T follicular helper cell (primary cell): ENCODE results near the gene DIAPH3.

Experiments used
- DNase-seq: peaks from one replicate; pipeline ENCODE4 v3.0.0-alpha.2; 2020; ENCODE audit warnings: low read depth

The DIAPH3 gene

GRCh38 chr13:59963383-59963782, 200.3 kb downstream of the DIAPH3 start:
- no peak for DNase-seq

GRCh38 chr13:59962343-59962742, 201.4 kb downstream of the DIAPH3 start:
- DNase-seq, result no peak

GRCh38 chr13:59960683-59961082, 203.0 kb downstream of the DIAPH3 start:
- DNase-seq, result no peak

GRCh38 chr13:59957438-59957837, 206.3 kb downstream of the DIAPH3 start:
- DNase-seq, result no peak

- DNase-seq, result no peak
These were observed 209.1 kb downstream of the DIAPH3 start for GRCh38 chr13:59954601-59955000.

GRCh38 chr13:59951011-59951410, 212.7 kb downstream of the DIAPH3 start:
- no peak for DNase-seq

- DNase-seq, result no peak
These were observed 213.5 kb downstream of the DIAPH3 start for GRCh38 chr13:59950266-59950665.

- no peak for DNase-seq
These were observed 215.0 kb downstream of the DIAPH3 start for GRCh38 chr13:59948686-59949085.

GRCh38 chr13:59946944-59947343, 216.8 kb downstream of the DIAPH3 start:
- DNase-seq, result no peak

GRCh38 chr13:59931621-59932020, 232.1 kb downstream of the DIAPH3 start:
- no peak for DNase-seq

- no peak for DNase-seq
These were observed 239.5 kb downstream of the DIAPH3 start for GRCh38 chr13:59924256-59924655.

- no peak for DNase-seq
These were observed 248.5 kb downstream of the DIAPH3 start for GRCh38 chr13:59915252-59915651.

- no peak for DNase-seq
These were observed 249.2 kb downstream of the DIAPH3 start for GRCh38 chr13:59914556-59914955.

- DNase-seq, result no peak
These were observed 257.2 kb downstream of the DIAPH3 start for GRCh38 chr13:59906413-59907049.

- no peak for DNase-seq
These were observed 262.5 kb downstream of the DIAPH3 start for GRCh38 chr13:59901191-59901590.

GRCh38 chr13:59898066-59898465, 265.7 kb downstream of the DIAPH3 start:
- no peak for DNase-seq

- DNase-seq, result no peak
These were observed 270.5 kb downstream of the DIAPH3 start for GRCh38 chr13:59893266-59893665.

- no peak for DNase-seq
These were observed 272.7 kb downstream of the DIAPH3 start for GRCh38 chr13:59891053-59891452.

GRCh38 chr13:59890054-59890453, 273.7 kb downstream of the DIAPH3 start:
- no peak for DNase-seq

GRCh38 chr13:59888408-59888807, 275.3 kb downstream of the DIAPH3 start:
- DNase-seq, result no peak

GRCh38 chr13:59885076-59885475, 278.7 kb downstream of the DIAPH3 start:
- no peak for DNase-seq

- no peak for DNase-seq
These were observed 279.8 kb downstream of the DIAPH3 start for GRCh38 chr13:59883885-59884284.

- no peak for DNase-seq
These were observed 283.3 kb downstream of the DIAPH3 start for GRCh38 chr13:59880468-59880867.

- DNase-seq, result no peak
These were observed 284.4 kb downstream of the DIAPH3 start for GRCh38 chr13:59879281-59879680.
